H1 (cell line): ENCODE data around the gene CD163. TPM values are rescaled to one million over a fixed set of nuclear protein-coding genes. Genes with fewer than 3 reads are reported as not detected.

Experiments
- BRCA1 ChIP-seq: IDR thresholded peaks from 2 replicates; pipeline ENCODE4 v1.6.1; 2012; ENCODE audit warnings: low read depth, low read length, improper control_type of control experiment
- CBX8 ChIP-seq: fragments of 300-800, 300-1000 bp; sonication (generic); IDR thresholded peaks from 2 replicates; pipeline ENCODE4 v1.7.1; 2016; ENCODE audit warnings: low read depth, low read length, borderline replicate concordance
- KDM1A ChIP-seq: fragments of 200-600, 300-600 bp; sonication (generic); IDR thresholded peaks from 2 replicates; pipeline ENCODE4 v1.7.1; 2016; ENCODE audit warnings: mild to moderate bottlenecking, low read length, borderline replicate concordance
- RFX5 ChIP-seq: IDR thresholded peaks from 2 replicates; pipeline ENCODE4 v1.6.1; 2011; ENCODE audit warnings: low read depth, low read length, improper control_type of control experiment, borderline replicate concordance
- polyA plus RNA-seq, 7 experiments: library from polyadenylated mRNA; depleted of rRNA in 3 of 7; stranded (reverse) in 5 of 7; unstranded in 2 of 7; fragments of >200 nt in 5 of 7; fragments of 200-250 nt in 2 of 7; gene quantifications; 1 replicate in 5 of 7; 2 replicates in 1 of 7; 4 replicates in 1 of 7; pipeline versions ENCODE4 v1.2.1 to v1.2.3, GENCODE V29; 2011 to 2013; ENCODE audit warnings: missing spikeins in 2 of 7, mixed read lengths in 2 of 7
- total RNA-seq: library from RNA; stranded (reverse); fragmentation: NEBNext Ultra II Directional; extraction: Animal tissue kit (Norgen Biotek cat#: 25700); gene quantifications from 2 replicates; pipeline ENCODE4 v1.2.1, GENCODE V29; 2021

Gene CD163
- total and polyA plus RNA-seq, 2 of the 8 experiments (the other 6 are each of a cell fraction or from before 2014, with no cell fraction given) = 0.02 TPM; not detected in 1

- TF ChIP-seq BRCA1 (no peak), RFX5 (no peak), KDM1A (no peak), CBX8 (no peak)
Observed at GRCh38 chr12:7503686-7504415, at the start of gene CD163 (continued).
